HepG2 (cell line): Measurements from ENCODE around the gene DIABLO. TPM values are rescaled to one million over a fixed set of nuclear protein-coding genes. Genes with fewer than 3 reads are reported as not detected.

Experiments
- ARNTL ChIP-seq: sonication (generic); formaldehyde crosslinking; IDR thresholded peaks from 2 replicates; pipeline ENCODE4 v1.4.0; 2020; ENCODE audit warnings: mild to moderate bottlenecking, missing genetic modification reagents
- BATF2 ChIP-seq: sonication (generic); formaldehyde crosslinking; IDR thresholded peaks from 2 replicates; pipeline ENCODE4 v1.8.0; 2022; ENCODE audit warnings: mild to moderate bottlenecking, missing genetic modification reagents, moderate library complexity
- BCLAF1 ChIP-seq: fragments of 450-650 bp; IDR thresholded peaks from 2 replicates; pipeline ENCODE4 v1.6.1; 2017; ENCODE audit warnings: mild to moderate bottlenecking
- BRD4 ChIP-seq: sonication (generic); formaldehyde crosslinking; IDR thresholded peaks from 2 replicates; pipeline ENCODE4 v1.4.0; 2020; ENCODE audit warnings: missing genetic modification reagents
- CSRNP2 ChIP-seq: sonication (generic); formaldehyde crosslinking; conservative IDR thresholded peaks from 2 replicates; pipeline ENCODE4 v1.8.0; 2022; ENCODE audit warnings: low read depth, missing genetic modification reagents
- ELF4 ChIP-seq: sonication (generic); formaldehyde crosslinking; IDR thresholded peaks from 2 replicates; pipeline ENCODE4 v1.5.0; 2020; ENCODE audit warnings: missing genetic modification reagents, mild to moderate bottlenecking, moderate library complexity, borderline replicate concordance
- GABPB1 ChIP-seq: IDR thresholded peaks from 2 replicates; pipeline ENCODE4 v1.6.1; 2016; ENCODE audit warnings: mild to moderate bottlenecking, missing genetic modification reagents, moderate library complexity, missing compliant biosample characterization
- KAT2B ChIP-seq: fragments of 150-350 bp; IDR thresholded peaks from 2 replicates; pipeline ENCODE4 v1.6.1; 2014; ENCODE audit warnings: low read depth, low read length, borderline replicate concordance
- NFKB2 ChIP-seq: sonication (generic); formaldehyde crosslinking; IDR thresholded peaks from 2 replicates; pipeline ENCODE4 v1.4.0; 2020; ENCODE audit warnings: missing genetic modification reagents, borderline replicate concordance
- PHB2 ChIP-seq: fragments of 450-650 bp; IDR thresholded peaks from 2 replicates; pipeline ENCODE4 v1.6.1; 2018; ENCODE audit not compliant: partially characterized antibody
- RCOR2 ChIP-seq: IDR thresholded peaks from 2 replicates; pipeline ENCODE4 v1.6.1; 2016; ENCODE audit warnings: missing biosample characterization, missing genetic modification reagents
- SALL2 ChIP-seq: sonication (generic); formaldehyde crosslinking; IDR thresholded peaks from 2 replicates; pipeline ENCODE4 v1.8.1; 2023; ENCODE audit warnings: mild to moderate bottlenecking, missing genetic modification reagents, inconsistent platforms
- THYN1 ChIP-seq: sonication (generic); formaldehyde crosslinking; IDR thresholded peaks from 2 replicates; pipeline ENCODE4 v1.8.1; 2023; ENCODE audit warnings: low read depth, mild to moderate bottlenecking, moderate library complexity, missing genetic modification reagents, borderline replicate concordance
- ZBTB25 ChIP-seq: IDR thresholded peaks from 2 replicates; pipeline ENCODE4 v1.6.1; 2018; ENCODE audit warnings: missing genetic modification reagents
- ZNF281 ChIP-seq: sonication (generic); formaldehyde crosslinking; IDR thresholded peaks from 2 replicates; pipeline ENCODE4 v1.4.0; 2020; ENCODE audit warnings: missing genetic modification reagents, borderline replicate concordance
- ZNF367 ChIP-seq: sonication (generic); formaldehyde crosslinking; IDR thresholded peaks from 2 replicates; pipeline ENCODE4 v1.4.0; 2020; ENCODE audit warnings: missing genetic modification reagents, borderline replicate concordance
- ZNF629 ChIP-seq: sonication (generic); formaldehyde crosslinking; conservative IDR thresholded peaks from 2 replicates; pipeline ENCODE4 v1.5.0; 2020; ENCODE audit warnings: missing genetic modification reagents
- ZNF724P ChIP-seq: sonication (generic); formaldehyde crosslinking; IDR thresholded peaks from 2 replicates; pipeline ENCODE4 v1.8.0; 2022; ENCODE audit warnings: missing genetic modification reagents, borderline replicate concordance
- ZNF879 ChIP-seq: sonication (generic); formaldehyde crosslinking; IDR thresholded peaks from 2 replicates; pipeline ENCODE4 v1.8.1; 2023; ENCODE audit warnings: missing genetic modification reagents
- polyA plus RNA-seq, 8 experiments: library from polyadenylated mRNA; depleted of rRNA in 3 of 8; stranded (reverse) in 7 of 8; unstranded in 1 of 8; fragments of >200 nt; fragmentation: Illumina TruSeq in 4 of 8; extraction: Trizol in 4 of 8; gene quantifications; 2 replicates each; pipeline versions ENCODE4 v1.2.1 to v1.2.3, GENCODE V29; 2011 to 2016; ENCODE audit warnings: low read depth in 4 of 8, missing spikeins in 1 of 8, mixed read lengths in 1 of 8; ENCODE audit not compliant: insufficient read depth in 1 of 8
- total RNA-seq, 5 experiments: library from RNA; depleted of rRNA; stranded (reverse); fragments of >200 nt; fragmentation: Illumina TruSeq; extraction: Trizol; gene quantifications; 2 replicates each; pipeline ENCODE4 v1.2.3, GENCODE V29; 2016; ENCODE audit warnings: low read depth in 1 of 5

The DIABLO gene
- total and polyA plus RNA-seq, 2 of the 13 experiments (the other 11 are each of a cell fraction or from before 2014, with no cell fraction given) = 20.7 to 70.9 TPM

GRCh38 chr12:122225683-122226365 is at the start of gene DIABLO (continued):
- no peak for TF ChIP-seq ZNF281 (CRISPR knock-in tag)
- TF ChIP-seq RCOR2 (CRISPR knock-in tag) = no peak
- peak; percentile 99 for TF ChIP-seq GABPB1 (CRISPR knock-in tag)
- TF ChIP-seq THYN1 (CRISPR knock-in tag) = peak; percentile 70; the same call in 1 of the 2 replicates
- no peak for TF ChIP-seq BCLAF1
- no peak for TF ChIP-seq SALL2 (CRISPR knock-in tag)
- TF ChIP-seq BRD4 = no peak
- TF ChIP-seq ZNF367 (CRISPR knock-in tag) = no peak
- peak; percentile 75 for TF ChIP-seq ELF4
- TF ChIP-seq KAT2B = no peak
- TF ChIP-seq BATF2 (CRISPR knock-in tag) = peak; percentile 31; the same call in 1 of the 2 replicates
- TF ChIP-seq PHB2 = no peak
- no peak for TF ChIP-seq NFKB2 (CRISPR knock-in tag)
- no peak for TF ChIP-seq ZNF629 (CRISPR knock-in tag)
- peak; percentile 80 for TF ChIP-seq ZBTB25
- TF ChIP-seq CSRNP2 = 0 out of 2 replicates have a peak, but pooled peaks have one; percentile 11
- peak; percentile 24; the same call in 1 of the 2 replicates for TF ChIP-seq ARNTL (CRISPR knock-in tag)
- TF ChIP-seq ZNF879 = no peak
- no peak for TF ChIP-seq ZNF724P (CRISPR knock-in tag)
